AG10803 (cell line): Measurements from ENCODE around the gene ATP6AP1.
A peak's percentile ranks its signal among the peaks of the same experiment; 100 is the strongest.

Experiments
- DNase-seq: peaks from one replicate; pipeline ENCODE4 v3.0.0; 2010; ENCODE audit warnings: low read depth
- H3K4me3 ChIP-seq: 2 replicates; pipeline ENCODE4 v1.5.1; 2011; ENCODE audit warnings: mild to moderate bottlenecking, low read length, control low read depth
- TF ChIP-seq, protein P1 (sequence below): conservative IDR thresholded peaks from 2 replicates; pipeline ENCODE4 v1.5.1; 2011; ENCODE audit warnings: mild to moderate bottlenecking, low read length, control low read depth, inconsistent platforms

Gene ATP6AP1

DNA sequence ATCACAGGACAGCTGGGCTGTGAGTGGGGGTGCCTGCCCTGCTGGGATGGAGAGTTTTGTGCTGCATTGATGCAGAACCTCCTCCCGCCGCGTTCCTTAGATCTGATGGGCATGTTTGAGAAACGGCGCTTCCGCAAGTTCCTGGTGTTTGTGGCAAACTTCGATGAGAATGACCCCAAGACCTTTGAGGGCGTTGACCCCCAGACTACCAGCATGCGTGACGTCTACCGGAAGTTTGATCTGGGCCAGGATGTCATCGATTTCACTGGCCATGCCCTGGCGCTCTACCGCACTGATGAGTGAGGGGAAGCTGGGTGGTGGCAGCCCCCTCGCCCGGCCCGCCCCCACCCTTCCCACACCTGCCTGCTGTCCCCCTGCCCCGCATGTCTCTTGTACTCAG lies 11.4 kb downstream of the ATP6AP1 start:
- no peak for DNase-seq
- H3K4me3 ChIP-seq = no peak overlapping the region
- TF ChIP-seq, protein P1, sequence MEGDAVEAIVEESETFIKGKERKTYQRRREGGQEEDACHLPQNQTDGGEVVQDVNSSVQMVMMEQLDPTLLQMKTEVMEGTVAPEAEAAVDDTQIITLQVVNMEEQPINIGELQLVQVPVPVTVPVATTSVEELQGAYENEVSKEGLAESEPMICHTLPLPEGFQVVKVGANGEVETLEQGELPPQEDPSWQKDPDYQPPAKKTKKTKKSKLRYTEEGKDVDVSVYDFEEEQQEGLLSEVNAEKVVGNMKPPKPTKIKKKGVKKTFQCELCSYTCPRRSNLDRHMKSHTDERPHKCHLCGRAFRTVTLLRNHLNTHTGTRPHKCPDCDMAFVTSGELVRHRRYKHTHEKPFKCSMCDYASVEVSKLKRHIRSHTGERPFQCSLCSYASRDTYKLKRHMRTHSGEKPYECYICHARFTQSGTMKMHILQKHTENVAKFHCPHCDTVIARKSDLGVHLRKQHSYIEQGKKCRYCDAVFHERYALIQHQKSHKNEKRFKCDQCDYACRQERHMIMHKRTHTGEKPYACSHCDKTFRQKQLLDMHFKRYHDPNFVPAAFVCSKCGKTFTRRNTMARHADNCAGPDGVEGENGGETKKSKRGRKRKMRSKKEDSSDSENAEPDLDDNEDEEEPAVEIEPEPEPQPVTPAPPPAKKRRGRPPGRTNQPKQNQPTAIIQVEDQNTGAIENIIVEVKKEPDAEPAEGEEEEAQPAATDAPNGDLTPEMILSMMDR = no peak

DNA sequence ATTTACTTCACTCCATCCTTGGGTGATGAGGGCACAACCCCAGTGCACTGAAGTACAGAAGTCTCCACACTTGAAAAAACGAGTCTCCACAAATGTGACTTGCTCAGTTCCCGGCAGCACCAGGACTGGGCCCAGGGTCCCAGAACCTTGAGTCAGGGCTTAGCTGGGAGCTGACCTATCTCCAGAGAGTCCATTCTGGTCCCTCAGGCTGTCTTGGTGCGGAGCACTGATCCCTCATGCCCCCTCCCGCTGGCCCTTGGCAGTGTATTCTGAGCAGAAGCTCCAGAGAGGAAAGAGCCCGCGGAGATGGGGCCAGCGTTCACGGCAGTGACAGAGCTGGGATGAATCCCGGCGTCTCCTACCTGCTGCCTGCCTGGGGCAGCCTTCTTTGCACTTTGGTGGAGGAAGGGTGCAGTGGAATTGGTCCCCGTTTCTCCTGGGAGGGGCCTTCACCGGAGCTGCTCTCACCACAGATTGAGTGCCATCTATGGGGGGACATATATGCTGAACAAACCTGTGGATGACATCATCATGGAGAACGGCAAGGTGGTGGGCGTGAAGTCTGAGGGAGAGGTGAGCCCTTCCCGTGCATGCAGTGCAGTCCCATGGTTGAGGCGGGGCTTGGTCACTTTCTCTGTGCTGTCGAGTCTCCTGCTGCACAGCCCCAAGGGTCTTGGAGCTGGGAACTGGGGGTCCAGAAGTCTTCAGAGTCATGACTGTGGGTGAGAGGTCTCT lies 12.3 kb downstream of the ATP6AP1 start:
- TF ChIP-seq, protein P1 = no peak
- DNase-seq = no peak

DNA sequence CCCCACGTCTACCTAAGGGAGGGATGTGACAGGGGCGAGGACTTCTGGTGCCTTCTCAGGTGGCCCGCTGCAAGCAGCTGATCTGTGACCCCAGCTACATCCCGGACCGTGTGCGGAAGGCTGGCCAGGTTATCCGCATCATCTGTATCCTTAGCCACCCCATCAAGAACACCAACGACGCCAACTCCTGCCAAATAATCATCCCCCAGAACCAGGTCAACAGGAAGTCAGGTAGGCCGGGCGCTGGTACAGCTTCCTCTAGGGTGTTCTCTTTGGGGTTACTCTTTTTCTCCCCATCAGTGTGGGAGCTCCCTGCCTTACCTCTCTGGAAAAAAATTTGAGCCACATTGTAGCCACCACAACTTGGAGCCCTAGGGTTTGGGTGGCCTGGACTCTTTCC lies 13.1 kb downstream of the ATP6AP1 start:
- no peak for DNase-seq
- no peak overlapping the region for H3K4me3 ChIP-seq
- TF ChIP-seq, protein P1 = no peak

More for the DNA sequence above, 12.3 kb downstream of the ATP6AP1 start:
- H3K4me3 ChIP-seq = no peak overlapping the region

DNA sequence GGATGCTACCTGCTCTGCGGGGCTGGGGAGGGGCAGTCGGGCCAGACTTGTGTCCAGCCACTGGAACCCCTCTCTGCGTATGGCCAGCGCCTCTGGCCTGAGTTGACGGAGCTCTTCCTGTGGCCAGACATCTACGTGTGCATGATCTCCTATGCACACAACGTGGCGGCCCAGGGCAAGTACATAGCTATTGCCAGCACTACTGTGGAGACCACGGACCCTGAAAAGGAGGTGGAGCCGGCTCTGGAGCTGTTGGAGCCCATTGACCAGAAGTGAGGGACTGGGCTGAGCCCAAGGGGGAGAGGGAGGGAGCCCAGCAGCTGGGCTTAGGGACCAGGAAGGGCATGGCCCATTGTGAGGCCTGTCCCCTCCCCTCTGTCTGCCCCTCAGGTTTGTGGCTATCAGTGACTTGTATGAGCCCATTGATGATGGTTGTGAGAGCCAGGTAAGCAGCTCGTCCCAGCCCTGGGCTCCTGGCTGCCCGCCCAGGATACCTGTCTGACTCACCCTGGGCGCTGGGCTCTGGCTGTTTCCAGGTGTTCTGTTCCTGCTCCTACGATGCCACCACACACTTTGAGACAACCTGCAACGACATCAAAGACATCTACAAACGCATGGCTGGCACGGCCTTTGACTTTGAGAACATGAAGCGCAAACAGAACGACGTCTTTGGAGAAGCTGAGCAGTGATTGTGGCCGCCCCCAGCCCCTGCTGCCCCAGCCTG lies 13.7 kb downstream of the ATP6AP1 start:
- DNase-seq = no peak
- TF ChIP-seq, protein P1 = no peak
- H3K4me3 ChIP-seq = no peak overlapping the region

DNA sequence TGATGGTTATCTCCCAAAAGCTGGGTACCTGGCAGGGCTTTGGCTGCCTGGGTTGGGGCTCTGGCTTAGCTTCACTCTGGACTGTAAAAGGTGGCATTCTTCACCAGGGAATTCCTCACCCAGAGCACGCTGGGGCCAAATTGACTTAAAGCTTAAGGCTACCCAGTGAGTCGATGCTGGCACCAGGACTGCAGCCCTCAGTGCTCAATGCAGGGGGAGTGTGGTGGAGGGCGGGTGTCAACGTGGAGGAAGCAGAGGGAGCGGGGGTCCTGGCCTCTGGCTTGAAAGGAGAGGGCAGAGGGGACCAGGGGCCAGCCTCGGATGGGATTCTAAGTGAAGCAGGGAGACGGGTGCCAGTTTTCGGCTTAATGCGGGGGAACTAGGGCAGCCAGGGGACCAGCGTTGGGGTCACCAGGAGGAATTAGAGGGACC lies 15.0 kb downstream of the ATP6AP1 start:
- TF ChIP-seq, protein P1 = no peak
- DNase-seq = no peak
- H3K4me3 ChIP-seq = peak overlapping the region; percentile 47

DNA sequence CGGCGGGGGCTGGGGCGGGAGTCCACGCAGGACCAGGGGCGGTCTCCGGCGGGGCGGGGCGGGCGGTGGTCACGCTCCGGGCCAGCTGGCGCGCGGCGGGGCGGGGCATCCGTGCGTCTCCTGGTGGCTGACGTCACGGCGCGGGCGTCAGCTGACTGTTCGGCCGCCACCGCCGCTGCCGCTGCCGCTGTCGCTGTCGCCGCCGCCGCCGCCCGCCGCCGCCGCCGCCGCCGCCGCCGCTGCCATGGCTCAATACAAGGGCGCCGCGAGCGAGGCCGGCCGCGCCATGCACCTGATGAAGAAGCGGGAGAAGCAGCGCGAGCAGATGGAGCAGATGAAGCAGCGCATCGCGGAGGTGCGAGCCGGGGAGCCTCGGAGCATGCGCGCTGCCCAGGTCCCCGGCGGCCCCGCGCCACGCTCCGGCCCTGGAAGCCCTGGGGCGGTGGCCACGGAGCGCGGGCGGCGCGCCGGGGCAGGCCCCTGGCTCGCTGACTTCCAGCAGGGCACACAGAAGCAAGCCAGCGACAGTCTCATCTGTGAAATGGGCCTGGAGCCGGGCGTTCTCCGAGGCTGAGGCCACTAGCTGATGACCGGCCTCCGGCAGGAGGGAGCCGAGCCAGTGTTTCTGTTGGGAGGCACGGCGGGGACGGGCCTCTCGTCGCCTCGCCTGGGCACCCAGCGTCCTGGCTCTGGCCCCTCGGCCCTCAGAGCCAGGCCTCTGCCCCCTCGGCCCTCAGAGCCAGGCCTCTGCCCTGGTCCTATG lies 15.7 kb downstream of the ATP6AP1 start, which contains the start of gene FAM50A:
Gene FAM50A (plus strand): TSS at position 150 of the 763 bp plus-strand sequence. CDS start 95 bp downstream, at position 245.
- DNase-seq = peak; percentile 55
- peak within 1 kb of the TSS; percentile 67 for H3K4me3 ChIP-seq
- TF ChIP-seq, protein P1 = no peak
